NCI-H1105 (cell line): ENCODE data around the gene RBPJ.

Source experiments
- DNase-seq: peaks from one replicate; lab custom pipeline; 2025; lab: John Stamatoyannopoulos, UW

Gene RBPJ

DNA sequence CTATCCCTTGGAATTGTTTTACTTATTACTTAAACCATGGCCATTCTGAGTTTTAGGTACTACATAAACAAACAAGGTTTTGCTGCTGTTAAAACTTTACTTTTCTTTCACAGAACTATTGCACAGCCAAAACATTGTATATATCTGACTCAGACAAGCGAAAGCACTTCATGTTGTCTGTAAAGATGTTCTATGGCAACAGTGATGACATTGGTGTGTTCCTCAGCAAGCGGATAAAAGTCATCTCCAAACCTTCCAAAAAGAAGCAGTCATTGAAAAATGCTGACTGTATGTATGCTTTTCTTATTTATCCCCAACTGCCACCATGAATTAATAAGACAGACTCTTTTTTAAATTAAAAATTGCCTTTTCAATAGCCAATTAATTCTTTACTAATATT is 99.6 kb downstream of the RBPJ start:
- no peak for DNase-seq

GRCh38 chr4:26420913-26421312 is 100.1 kb downstream of the RBPJ start:
- no peak for DNase-seq

DNA sequence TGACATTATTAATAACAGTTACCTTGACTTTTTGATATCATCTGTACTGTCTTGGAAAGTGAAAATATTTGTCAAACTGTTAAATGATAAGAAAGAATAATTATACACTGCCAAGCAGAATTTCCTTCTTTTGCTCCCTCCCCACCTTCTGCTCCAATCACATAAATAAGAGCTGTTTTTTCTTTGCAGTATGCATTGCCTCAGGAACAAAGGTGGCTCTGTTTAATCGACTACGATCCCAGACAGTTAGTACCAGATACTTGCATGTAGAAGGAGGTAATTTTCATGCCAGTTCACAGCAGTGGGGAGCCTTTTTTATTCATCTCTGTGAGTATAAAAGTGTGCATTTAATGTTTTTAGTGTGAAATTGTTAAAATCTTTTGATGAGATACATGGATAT is 103.3 kb downstream of the RBPJ start:
- DNase-seq: no peak

DNA sequence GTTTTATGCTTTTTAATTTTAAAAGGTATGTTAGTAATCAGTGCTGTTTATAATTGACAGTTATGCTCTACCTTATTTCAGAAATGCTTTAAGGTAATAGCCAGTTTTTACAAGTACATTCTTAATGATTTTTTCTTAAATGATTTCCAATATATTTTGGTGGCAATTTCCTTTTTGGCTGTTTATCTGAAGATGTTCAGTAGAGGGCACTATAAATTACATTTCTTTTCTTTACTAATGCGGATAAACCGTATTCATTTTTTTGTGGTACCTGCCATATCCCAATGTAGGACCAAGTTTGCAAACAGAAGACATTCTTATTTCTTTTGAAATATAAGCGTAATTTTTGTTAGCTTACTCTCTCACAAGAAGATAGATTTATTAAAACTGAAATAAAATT is 104.0 kb downstream of the RBPJ start:
- no peak for DNase-seq

GRCh38 chr4:26425953-26426352 is 105.1 kb downstream of the RBPJ start:
- DNase-seq: no peak

DNA sequence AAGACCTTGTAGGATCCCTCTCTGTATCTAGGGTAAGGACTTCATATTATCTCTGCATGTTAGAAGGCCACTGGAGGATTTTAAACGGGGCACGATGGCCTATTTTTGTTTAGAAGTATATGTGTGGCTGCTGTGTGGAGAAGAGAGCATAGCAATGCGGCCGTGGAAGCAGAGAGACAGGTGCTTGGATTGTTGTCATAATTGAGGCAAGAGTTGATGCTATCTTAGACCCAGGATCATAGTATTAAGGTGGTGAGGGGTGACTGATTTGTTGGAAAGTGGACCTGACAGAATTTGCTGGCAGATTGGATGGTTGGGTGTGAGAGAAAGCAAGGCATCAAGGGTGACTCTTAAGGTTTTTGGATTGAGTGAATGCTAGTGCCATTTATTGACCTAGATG is 106.1 kb downstream of the RBPJ start:
- no peak for DNase-seq

GRCh38 chr4:26429910-26430309 is 109.1 kb downstream of the RBPJ start:
- DNase-seq: no peak

- DNase-seq: no peak
Observed at GRCh38 chr4:26431461-26432180, 110.8 kb downstream of the RBPJ start.

DNA sequence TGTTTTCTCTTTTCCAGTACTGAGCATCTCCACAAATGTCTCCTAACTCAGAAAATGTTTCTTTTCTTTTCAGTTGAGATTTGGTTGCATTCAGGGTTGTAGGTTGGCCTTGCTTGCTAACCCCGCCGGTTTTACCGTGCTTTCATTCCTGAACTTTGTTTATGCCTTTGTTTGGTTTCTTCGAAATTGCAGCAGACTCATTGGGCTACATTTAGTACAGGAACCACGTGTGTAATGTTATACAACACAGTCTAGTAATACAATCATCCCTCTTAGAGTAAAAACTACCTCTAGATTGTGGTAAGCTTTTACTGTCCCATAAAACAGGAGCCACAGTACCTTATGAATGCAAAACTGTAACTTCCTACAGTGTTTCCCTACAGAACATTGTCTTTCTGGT is 111.6 kb downstream of the RBPJ start:
- DNase-seq: no peak

GRCh38 chr4:26433556-26433955 is 112.7 kb downstream of the RBPJ start:
- no peak for DNase-seq

- DNase-seq: no peak
Observed at GRCh38 chr4:26434030-26434639, 113.3 kb downstream of the RBPJ start.

DNA sequence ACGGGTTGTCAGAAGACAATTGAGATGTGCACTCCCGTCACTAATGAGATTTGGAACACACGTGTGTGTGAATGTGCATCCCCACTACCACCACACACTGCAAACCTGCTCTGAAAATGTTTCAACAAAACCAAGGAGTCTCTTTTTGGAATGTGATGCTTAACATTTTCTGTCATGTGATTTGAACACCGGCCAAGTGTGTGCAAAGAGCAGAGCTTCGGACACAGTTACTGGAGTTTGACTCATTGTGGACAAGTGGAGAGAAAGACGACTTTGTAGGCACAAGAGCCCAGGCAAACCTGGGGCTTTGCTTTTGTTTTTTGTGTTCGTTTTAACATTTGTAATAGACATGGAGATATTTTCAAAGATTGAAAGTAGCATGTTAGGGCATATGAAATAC is 120.3 kb downstream of the RBPJ start:
- no peak for DNase-seq

- DNase-seq: no peak
Observed at GRCh38 chr4:26441771-26442170, 121.0 kb downstream of the RBPJ start.

GRCh38 chr4:26447378-26447777 is 126.6 kb downstream of the RBPJ start:
- no peak for DNase-seq

DNA sequence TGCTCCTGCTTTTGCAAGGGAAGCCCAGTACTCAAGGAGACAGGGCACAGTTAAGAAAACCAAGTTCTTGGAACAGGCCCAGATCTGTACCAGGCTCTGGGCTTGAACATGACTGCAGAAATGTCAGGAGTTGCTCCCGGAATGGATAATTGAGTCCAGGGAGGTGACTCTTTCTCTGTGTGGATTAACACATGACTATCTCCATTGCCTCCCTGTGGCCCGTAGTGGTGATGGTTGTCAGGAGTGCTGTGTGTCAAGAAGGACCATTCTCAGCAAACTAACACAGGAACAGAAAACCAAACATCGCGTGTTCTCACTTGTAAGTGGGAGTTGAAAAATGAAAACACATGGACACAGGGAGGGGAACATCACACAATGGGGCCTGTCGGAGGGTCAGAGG is 129.6 kb downstream of the RBPJ start:
- no peak for DNase-seq

DNA sequence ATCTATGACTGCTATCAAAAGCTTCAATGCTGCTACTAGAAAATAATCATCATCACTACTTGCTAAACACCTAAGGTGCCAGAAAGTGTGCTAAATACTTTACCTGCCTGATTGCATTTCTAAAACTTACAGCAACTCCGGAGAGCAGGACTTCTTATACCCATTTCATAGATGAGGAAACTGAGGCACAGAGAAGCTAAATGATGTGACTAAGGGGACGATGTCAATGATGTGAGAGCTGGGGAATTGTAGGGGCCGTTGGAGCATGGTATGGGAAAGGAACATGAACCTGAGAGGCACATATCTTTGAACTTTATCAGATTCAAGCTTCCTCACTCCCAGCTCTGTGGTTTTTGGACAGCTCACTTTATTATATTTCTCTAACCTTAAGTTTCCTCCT is 130.8 kb downstream of the RBPJ start:
- DNase-seq: no peak

DNA sequence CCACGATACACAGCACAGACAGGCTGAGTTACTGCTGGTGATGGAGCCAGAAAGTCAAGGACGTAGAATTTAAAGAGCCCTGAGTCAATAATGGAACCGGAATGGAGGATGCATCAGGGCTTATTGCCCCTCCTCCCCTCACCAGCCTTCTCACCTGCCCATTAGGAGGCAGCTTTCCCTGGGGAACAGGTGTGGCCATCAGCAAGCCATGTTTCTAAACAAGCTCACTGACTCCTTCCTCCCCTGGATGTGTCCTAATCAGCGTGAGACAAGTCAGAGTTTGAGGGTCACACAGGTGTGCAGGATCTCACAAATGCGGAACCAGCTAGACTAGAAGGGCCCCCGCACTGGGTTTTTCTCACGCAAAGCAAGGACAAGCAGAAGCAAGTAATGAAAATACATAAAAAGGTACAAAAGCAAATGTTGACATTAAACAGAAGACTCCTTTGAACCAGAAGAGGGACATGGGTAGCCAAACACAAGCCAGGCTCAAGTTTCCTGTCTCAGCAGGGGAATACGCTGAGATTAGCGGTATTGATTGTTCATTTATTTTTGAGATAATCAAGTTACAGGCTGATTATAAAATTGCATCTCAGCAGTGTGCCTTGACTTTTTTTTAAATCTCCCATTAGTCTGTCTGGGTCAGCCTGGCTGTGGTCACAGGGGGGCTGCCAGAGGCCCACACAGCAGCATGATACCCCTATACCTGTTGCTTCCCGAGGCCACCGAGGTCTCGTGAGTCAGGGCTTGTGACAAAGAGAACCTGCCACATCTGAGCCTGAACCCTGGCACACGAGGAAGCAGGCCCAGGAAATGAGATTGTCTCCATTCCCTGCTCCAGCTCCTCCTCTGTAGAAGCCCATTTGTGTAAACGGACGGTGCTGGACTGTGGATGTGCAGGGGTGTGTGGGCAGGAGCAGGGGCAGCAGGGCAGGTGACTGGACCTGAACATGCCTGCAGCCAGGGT is 132.0 kb downstream of the RBPJ start:
- peak; percentile 64 for DNase-seq

- DNase-seq: no peak
Observed at GRCh38 chr4:26454961-26455360, 134.1 kb downstream of the RBPJ start.

GRCh38 chr4:26455571-26455970 is 134.8 kb downstream of the RBPJ start:
- no peak for DNase-seq

- DNase-seq: no peak
Observed at GRCh38 chr4:26457412-26457811, 136.6 kb downstream of the RBPJ start.

DNA sequence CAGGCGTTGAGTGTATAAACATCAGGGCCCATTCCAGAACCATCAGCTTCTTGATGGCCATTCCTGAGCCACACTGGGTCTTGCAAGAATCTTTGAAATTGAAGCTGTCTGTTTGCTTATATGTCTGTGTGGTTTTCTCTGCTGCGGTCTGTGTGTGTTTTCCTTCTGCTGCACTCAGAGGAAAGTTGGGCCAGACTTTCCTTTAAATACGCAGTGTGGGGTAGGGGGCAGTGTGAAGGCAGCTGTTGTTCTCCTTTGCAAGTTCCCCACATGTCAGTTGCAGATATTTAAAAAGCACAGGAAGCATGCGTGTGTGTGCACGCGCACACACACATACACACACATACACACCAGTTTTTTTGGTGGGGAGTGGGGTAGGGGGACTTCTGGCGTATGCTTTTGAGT is 137.3 kb downstream of the RBPJ start:
- no peak for DNase-seq

DNA sequence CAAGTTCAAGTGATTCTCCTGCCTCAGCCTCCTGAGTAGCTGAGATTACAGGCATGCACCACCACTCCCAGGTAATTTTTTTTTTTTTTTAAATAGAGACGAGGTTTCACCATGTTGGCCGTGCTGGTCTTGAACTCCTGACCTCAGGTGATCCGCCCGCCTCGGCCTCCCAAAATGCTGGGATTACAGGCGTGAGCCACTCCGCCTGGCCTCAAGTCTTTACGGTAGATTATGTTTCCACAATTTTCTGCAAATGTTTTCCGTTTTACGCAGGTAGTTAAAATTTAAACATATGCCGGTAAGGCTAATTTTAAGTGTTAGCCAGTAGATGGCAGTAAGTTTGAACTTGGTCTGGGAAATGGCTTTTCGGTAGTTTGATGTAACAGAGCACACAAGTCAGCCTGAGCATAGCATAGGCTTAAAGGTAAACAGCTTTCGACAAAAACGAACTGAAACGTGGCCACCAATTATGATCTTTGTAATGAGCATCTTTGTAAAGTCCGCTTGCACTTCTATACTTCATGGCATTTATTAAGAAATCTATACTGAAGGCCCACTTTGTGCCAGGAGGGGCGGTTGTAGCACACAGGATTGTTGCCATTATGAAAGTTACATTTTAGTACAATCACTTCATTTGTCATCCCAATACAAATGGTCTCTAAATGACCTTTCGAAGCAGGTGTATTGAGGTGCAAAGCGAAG is 138.4 kb downstream of the RBPJ start:
- peak; percentile 0 for DNase-seq
